ENCODE results near the gene KIRREL3.

DNA sequence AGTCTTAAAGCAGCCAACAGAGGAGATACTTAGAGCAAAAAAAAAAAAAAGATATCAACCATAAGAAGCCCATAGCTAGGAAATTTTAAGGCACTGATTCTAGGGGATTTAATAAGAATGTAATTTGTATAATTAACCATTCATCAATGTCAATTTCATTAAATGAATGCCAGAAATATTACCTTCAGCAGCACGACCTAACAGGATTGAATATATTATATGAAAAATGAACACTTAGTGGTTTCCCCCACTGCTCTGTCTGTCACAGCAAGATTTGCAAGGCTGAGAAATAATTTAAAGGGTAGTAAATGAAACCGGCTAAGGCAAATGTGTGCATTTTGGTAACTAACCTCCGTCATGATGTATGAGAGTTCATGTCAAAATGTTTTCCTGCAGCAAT is 319.9 kb downstream of the KIRREL3 start:
- TF ChIP-seq EZH2 (IDR thresholded peaks at IDR 0.05; ENCODE audit: insufficient read depth, poor library complexity, severe bottlenecking) (no peak), EZH2phosphoT487 (IDR thresholded peaks at IDR 0.05; ENCODE audit: insufficient read depth, low read depth) (no peak)
